Osteocyte (in vitro differentiated cells): ENCODE measurements around the gene CFAP119. TPM values are rescaled to one million over a fixed set of nuclear protein-coding genes. Genes with fewer than 3 reads are reported as not detected.

Experiments
- DNase-seq: peaks from one replicate; pipeline ENCODE4 v3.0.0; 2021; ENCODE audit warnings: mixed read lengths; ENCODE audit not compliant: unreplicated experiment; ENCODE audit errors: extremely low spot score
- H3K27ac Mint-ChIP-seq: one replicate; pipeline ENCODE4 v1.8.0; 2021; ENCODE audit warnings: mild to moderate bottlenecking, mixed read lengths; ENCODE audit not compliant: unreplicated experiment
- H3K27me3 Mint-ChIP-seq: one replicate; pipeline ENCODE4 v1.8.0; 2021; ENCODE audit warnings: mixed read lengths; ENCODE audit not compliant: unreplicated experiment
- H3K36me3 Mint-ChIP-seq: one replicate; pipeline ENCODE4 v1.8.0; 2021; ENCODE audit warnings: mixed read lengths; ENCODE audit not compliant: unreplicated experiment
- H3K4me1 Mint-ChIP-seq: one replicate; pipeline ENCODE4 v1.8.0; 2021; ENCODE audit warnings: mixed read lengths; ENCODE audit not compliant: unreplicated experiment
- H3K4me3 Mint-ChIP-seq: one replicate; pipeline ENCODE4 v1.8.0; 2021; ENCODE audit warnings: mild to moderate bottlenecking, moderate library complexity, mixed read lengths; ENCODE audit not compliant: unreplicated experiment
- H3K9me3 Mint-ChIP-seq: one replicate; pipeline ENCODE4 v1.8.0; 2021; ENCODE audit warnings: mixed read lengths; ENCODE audit not compliant: unreplicated experiment
- CTCF ChIP-seq: fragments of 200-600 bp; sonication (generic); IDR thresholded peaks from 2 replicates; pipeline ENCODE4 v1.5.0; 2021; ENCODE audit warnings: antibody characterized with exemption, mild to moderate bottlenecking, moderate library complexity
- total RNA-seq: library from RNA; stranded (reverse); gene quantifications from 2 replicates; pipeline ENCODE4 v1.2.1, GENCODE V29; 2021

Gene CFAP119
- total RNA-seq, 1 donor from 2014 or later = 5.0 TPM

DNA sequence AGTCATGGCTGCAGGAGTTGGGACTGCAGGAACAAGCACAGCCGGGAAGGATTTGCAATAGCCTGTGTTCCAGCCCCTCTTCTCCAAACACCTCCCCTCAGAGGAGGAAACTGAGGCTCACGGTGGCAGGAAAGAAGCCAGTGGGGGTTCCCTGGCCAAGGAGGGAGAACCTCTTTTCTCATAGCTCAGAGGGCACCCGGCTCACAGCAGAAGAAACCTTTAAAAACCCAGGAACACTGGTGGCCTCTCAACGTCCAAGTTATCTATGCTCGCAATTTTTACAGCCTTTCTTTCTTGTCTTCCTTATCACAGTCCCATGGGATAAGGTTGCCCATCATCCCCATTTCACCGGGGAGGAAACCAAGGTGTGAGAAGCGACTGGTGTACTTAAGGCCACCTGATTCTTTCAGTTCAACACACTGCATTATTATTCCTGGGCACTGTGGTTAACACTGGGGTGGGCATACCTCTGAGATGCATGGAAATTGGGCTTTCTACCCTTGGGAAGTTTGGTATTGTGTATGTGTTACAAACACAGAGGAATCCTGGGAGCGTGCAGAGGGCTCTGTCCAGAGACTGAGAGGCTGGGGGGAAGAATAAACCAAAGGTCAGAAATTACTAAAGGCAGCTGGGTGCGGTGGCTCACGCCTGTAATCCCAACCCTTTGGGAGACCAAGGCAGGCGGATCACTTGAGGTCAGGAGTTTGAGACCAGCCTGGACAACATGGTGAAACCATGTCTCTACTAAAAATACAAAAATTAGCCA lies 25.9 kb upstream of the CFAP119 start:
- Mint-ChIP-seq H3K9me3 (no peaks in the 10 kb centered on the region), H3K4me1 (peaks cover 21% of the 10 kb centered on the region), H3K36me3 (peaks cover 8% of the 10 kb centered on the region), H3K27me3 (no peaks in the 10 kb centered on the region), H3K4me3 (peak overlapping the region; percentile 87), H3K27ac (peak overlapping the region; percentile 88)
- TF ChIP-seq CTCF = no peak
- DNase-seq = no peak

- DNase-seq = no peak
These were observed 25.2 kb upstream of the CFAP119 start, which contains the start of gene ZNF629 for GRCh38 chr16:30786936-30787612. ZNF629 (minus strand) TSS chr16:30787205; CDS start chr16:30784482, 2,723 bp downstream.

GRCh38 chr16:30786115-30786935 lies 24.5 kb upstream of the CFAP119 start:
- Mint-ChIP-seq H3K27ac (peak overlapping the region; percentile 82), H3K9me3 (no peaks in the 10 kb centered on the region), H3K4me3 (peak overlapping the region; percentile 78), H3K36me3 (peaks cover 12% of the 10 kb centered on the region), H3K4me1 (peaks cover 21% of the 10 kb centered on the region), H3K27me3 (no peaks in the 10 kb centered on the region)
- no peak for TF ChIP-seq CTCF
- no peak for DNase-seq

More at GRCh38 chr16:30786936-30787612, 25.2 kb upstream of the CFAP119 start, which contains the start of gene ZNF629:
- peaks cover 21% of the 10 kb centered on the region for H3K4me1 Mint-ChIP-seq
- H3K27ac Mint-ChIP-seq = peak within 1 kb of the TSS; percentile 88
- no peak for TF ChIP-seq CTCF
- peak within 1 kb of the TSS; percentile 87 for H3K4me3 Mint-ChIP-seq
- H3K9me3 Mint-ChIP-seq = no peaks in the 10 kb centered on the region
- peaks cover 8% of the 10 kb centered on the region for H3K36me3 Mint-ChIP-seq
- no peaks in the 10 kb centered on the region for H3K27me3 Mint-ChIP-seq

DNA sequence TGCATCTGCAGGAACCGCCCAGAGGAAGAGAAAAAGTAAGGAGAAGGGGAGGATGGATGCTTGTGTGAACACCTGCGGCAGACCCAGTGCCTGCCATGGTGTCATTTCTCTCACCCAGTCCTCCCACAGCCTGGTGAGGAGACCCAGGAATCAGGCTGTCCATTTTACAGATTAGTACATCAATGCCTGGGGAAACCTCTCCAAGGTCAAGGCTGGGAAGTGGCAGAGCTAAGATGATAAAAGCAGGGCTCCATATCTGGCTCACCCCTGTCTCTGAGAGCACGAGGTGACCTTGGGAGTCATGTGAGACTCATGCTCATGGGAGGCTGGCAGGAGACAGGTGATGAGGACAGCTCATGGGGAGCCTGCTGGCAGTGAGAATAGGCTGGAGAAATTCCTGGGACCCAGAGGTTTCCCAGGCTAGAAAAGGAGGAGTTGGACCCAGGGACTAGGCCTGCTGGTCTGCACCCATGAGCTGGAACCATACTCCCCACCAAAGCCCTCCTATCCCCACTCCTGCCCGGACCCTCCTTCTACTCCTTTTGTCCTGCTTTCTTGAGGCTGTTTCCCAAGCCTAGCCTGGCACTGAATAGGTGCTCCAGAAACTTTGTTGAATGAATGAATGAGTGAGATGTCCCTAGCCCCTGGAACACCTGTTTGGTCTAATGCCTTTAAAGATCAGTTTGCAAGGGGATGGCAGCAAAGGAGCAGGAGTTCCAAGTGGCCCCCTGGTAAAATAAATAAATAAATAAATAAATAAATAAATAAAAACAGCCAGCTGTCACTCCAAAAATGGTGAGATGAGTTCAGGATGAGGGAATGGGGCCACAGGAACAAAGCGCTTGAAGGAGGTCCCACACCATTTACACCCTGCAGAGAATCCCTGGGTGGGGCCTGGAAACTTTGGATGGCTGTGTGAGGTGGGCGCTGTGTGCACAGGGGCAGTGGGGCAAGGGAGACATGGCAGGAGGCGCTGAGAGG lies 23.6 kb upstream of the CFAP119 start:
- Mint-ChIP-seq H3K9me3 (no peaks in the 10 kb centered on the region), H3K27me3 (no peaks in the 10 kb centered on the region), H3K36me3 (peaks cover 13% of the 10 kb centered on the region), H3K27ac (peak overlapping the region; percentile 82), H3K4me3 (peak overlapping the region; percentile 78), H3K4me1 (peaks cover 21% of the 10 kb centered on the region)
- no peak for DNase-seq
- TF ChIP-seq CTCF = no peak
